Heart right ventricle (tissue), 16 donors: Measurements from ENCODE around the gene IRX4. TPM values are rescaled to one million over a fixed set of nuclear protein-coding genes. Genes with fewer than 3 reads are reported as not detected.

Source experiments
- ATAC-seq, 8 donors: fragments of 200-7000 bp; cut with Tn5 transposase; one replicate each; pipeline ENCODE4 v1.9.1; 2020; ENCODE audit warnings: mild to moderate bottlenecking in 8 of 8, moderate library complexity in 8 of 8, moderate number of reproducible peaks in 1 of 8
- DNase-seq, 2 donors: peaks; one replicate each; pipeline ENCODE4 v3.0.0-alpha.2; 2020
- H3K27ac ChIP-seq, 10 donors: fragments of 200-600 bp; sonication (generic) in 2 of 10; one replicate each; pipeline versions ENCODE4 v1.5.0 to v1.8.0; 2020 to 2022; ENCODE audit warnings: mild to moderate bottlenecking in 3 of 10
- H3K27me3 ChIP-seq, 7 donors: fragments of 200-600 bp; one replicate each; pipeline ENCODE4 v1.8.0; 2021 to 2022; ENCODE audit warnings: mild to moderate bottlenecking in 2 of 7
- H3K36me3 ChIP-seq, 9 donors: fragments of 200-600 bp; sonication (generic) in 1 of 9; one replicate each; pipeline versions ENCODE4 v1.5.0 to v1.8.0; 2020 to 2022; ENCODE audit warnings: mild to moderate bottlenecking in 2 of 9
- H3K4me1 ChIP-seq, 9 donors: fragments of 200-600 bp; sonication (generic) in 1 of 9; one replicate each; pipeline versions ENCODE4 v1.5.0 to v1.8.0; 2020 to 2022; ENCODE audit warnings: mild to moderate bottlenecking in 4 of 9
- H3K4me3 ChIP-seq, 10 donors: fragments of 200-600 bp; sonication (generic) in 2 of 10; one replicate each; pipeline versions ENCODE4 v1.5.0 to v1.8.0; 2020 to 2022; ENCODE audit warnings: mild to moderate bottlenecking in 7 of 10, moderate library complexity in 2 of 10
- H3K9me3 ChIP-seq, 11 donors: fragments of 200-600 bp in 10 of 11; sonication (generic) in 2 of 11; one replicate each; pipeline versions ENCODE4 v1.5.0 to v1.8.0; 2013 to 2022; ENCODE audit warnings: mild to moderate bottlenecking in 2 of 11, control low read depth in 1 of 11, moderate library complexity in 1 of 11
- WGBS, 2 donors: extraction: QIAGEN DNeasy Blood & Tissue Kit; methylation state at CpG; one replicate each; pipeline ENCODE4 v1.1.7; 2013; ENCODE audit warnings: inconsistent platforms in 1 of 2; 5-methylcytosine and 5-hydroxymethylcytosine counted together
- intact Hi-C, 10 donors: fragments of 100-400 bp; cut with DNase I; formaldehyde crosslinking; loops; one replicate each; pipeline versions ENCODE4 v1.11.1 to v1.14.2; 2022
- polyA plus RNA-seq, 2 donors: library from polyadenylated mRNA; stranded (reverse); fragments of 200-250 nt; gene quantifications; one replicate each; pipeline ENCODE4 v1.2.3, GENCODE V29; 2013
- total RNA-seq, 10 donors: library from RNA; stranded (reverse); fragmentation: NEBNext Ultra II Directional in 3 of 10; extraction: Animal tissue kit (Norgen Biotek cat#: 25700) in 3 of 10; gene quantifications; one replicate each; pipeline versions ENCODE4 v1.2.1 to v1.2.4, GENCODE V29; 2021 to 2023
- TF ChIP-seq, protein P1 (sequence below), 9 donors: fragments of 200-600 bp; sonication (generic) in 2 of 9; IDR thresholded peaks; one replicate each; pipeline versions ENCODE4 v1.5.0 to v1.8.0; 2021 to 2022; ENCODE audit warnings: antibody characterized with exemption in 9 of 9, mild to moderate bottlenecking in 5 of 9, moderate library complexity in 1 of 9
- donor health status: Arrhythmogenic right ventricular cardiomyopathy.
- donor health status: ischemic (EF 13 %, LVEDD 7.1; RV severe dilation, severe dysfunction).
- donor health status: healthy with polysubstance abuse.
- donor health status: DM: no; HTN: yes; CAD: no.
- donor health status: DM: no; HTN: no; CAD: no.
- donor health status: ischemic (EF 25% LVEDD 6.9; RV normal size, moderate dysfunction).
- donor health status: ischemic (EF 25% LVEDD 5.7; RV mildly dilated, moderate dysfunction).
- donor health status: healthy.
- donor health status: DM: yes; HTN: yes; CAD: no.
- donor health status: Ischemic cardiomyopathy.
- donor health status: ischemic (EF 35%, LVEDD 5.7; RV mildly dilated, moderate dysfunction).
- donor health status: nonischemic (EF 11% LVEDD 7.7; RV severe dilation, severe dysfunction).
- donor health status: DM: yes; HTN: yes; CAD: no.
- donor health status: PGD.
- donor health status: ischemic (EF 29% LVEDD 5.4; RV normal size, mild dysfunction).
- donor health status: nonischemic (EF 23%, LVEDD 6.1; RV moderate dilation, normal function).

IRX4 gene
- total and polyA plus RNA-seq, 12 donors: 6.1 to 19.1 (median 11.2) TPM

DNA sequence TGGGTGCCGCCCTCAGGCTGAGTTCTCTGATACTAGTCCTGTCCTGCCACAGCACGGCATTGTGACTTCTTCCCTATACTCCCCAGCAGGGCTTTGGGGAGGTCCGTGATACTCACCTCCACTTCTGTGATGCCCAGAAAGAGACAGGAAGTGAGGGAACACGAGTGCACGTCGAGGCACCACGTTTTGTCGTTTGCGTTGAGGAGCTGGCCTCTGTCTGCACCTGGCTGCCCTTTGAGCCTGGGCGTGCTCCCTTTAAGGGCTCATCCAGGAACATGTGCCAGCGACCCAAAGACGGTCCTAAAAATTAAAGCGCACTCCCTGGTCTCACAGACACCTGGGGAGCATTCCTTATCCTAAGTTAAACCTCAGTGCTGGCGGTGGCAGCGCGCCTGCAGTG lies 8.7 kb upstream of the IRX4 start:
- 72 to 75% methylated on average over 16 of the region's 16 CpGs for WGBS, 2 donors
- TF ChIP-seq, protein P1, sequence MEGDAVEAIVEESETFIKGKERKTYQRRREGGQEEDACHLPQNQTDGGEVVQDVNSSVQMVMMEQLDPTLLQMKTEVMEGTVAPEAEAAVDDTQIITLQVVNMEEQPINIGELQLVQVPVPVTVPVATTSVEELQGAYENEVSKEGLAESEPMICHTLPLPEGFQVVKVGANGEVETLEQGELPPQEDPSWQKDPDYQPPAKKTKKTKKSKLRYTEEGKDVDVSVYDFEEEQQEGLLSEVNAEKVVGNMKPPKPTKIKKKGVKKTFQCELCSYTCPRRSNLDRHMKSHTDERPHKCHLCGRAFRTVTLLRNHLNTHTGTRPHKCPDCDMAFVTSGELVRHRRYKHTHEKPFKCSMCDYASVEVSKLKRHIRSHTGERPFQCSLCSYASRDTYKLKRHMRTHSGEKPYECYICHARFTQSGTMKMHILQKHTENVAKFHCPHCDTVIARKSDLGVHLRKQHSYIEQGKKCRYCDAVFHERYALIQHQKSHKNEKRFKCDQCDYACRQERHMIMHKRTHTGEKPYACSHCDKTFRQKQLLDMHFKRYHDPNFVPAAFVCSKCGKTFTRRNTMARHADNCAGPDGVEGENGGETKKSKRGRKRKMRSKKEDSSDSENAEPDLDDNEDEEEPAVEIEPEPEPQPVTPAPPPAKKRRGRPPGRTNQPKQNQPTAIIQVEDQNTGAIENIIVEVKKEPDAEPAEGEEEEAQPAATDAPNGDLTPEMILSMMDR (IDR thresholded peaks at IDR 0.05): no peak
- H3K36me3 ChIP-seq: no peaks in the 10 kb centered on the region
- no peaks in the 10 kb centered on the region for H3K9me3 ChIP-seq
- H3K27me3 ChIP-seq: peaks cover 0 to 66% (median 43%) of the 10 kb centered on the region in 7 donors
- no peak overlapping the region for H3K4me3 ChIP-seq
- H3K27ac ChIP-seq: no peak overlapping the region
- peaks cover 0 to 3% (median 0%) of the 10 kb centered on the region in 9 donors for H3K4me1 ChIP-seq
- ATAC-seq: no peak
- DNase-seq: no peak
- intact Hi-C loops: loop anchor here in 1 of 10 donors (5.0 kb wide), 1 partner anchor 41 kb away; no protein-coding TSS in a partner anchor

- Histone ChIP-seq H3K9me3 (no peaks in the 10 kb centered on the region), H3K4me3 (no peak overlapping the region), H3K36me3 (no peaks in the 10 kb centered on the region), H3K27me3 (peaks cover 0 to 66% (median 47%) of the 10 kb centered on the region in 7 donors), H3K4me1 (peaks cover 0 to 10% (median 0%) of the 10 kb centered on the region in 9 donors), H3K27ac (no peak overlapping the region)
- intact Hi-C loops: loop anchor here in 1 of 10 donors (5.0 kb wide), 1 partner anchor 42 kb away; no protein-coding TSS in a partner anchor
- no peak for DNase-seq
- WGBS, 2 donors: 83% methylated on average over 4 of the region's 4 CpGs
- ATAC-seq: no peak
- TF ChIP-seq, protein P1 (IDR thresholded peaks at IDR 0.05): no peak
Observed at GRCh38 chr5:1890296-1890695, 7.6 kb upstream of the IRX4 start.

- intact Hi-C loops: loop anchor here in 3 of 10 donors (5.0 to 10.0 kb wide), 4 partner anchors 38 to 85 kb away; partner anchors contain the start of gene NDUFS6 (in 3 of the 3)
- 64 to 68% methylated on average over 13 of the region's 13 CpGs for WGBS, 2 donors
- ATAC-seq (no peak), DNase-seq (no peak)
- Histone ChIP-seq H3K9me3 (no peaks in the 10 kb centered on the region), H3K4me1 (peaks cover 0 to 10% (median under 1%) of the 10 kb centered on the region in 9 donors), H3K36me3 (no peaks in the 10 kb centered on the region), H3K27ac (no peak overlapping the region), H3K4me3 (no peak overlapping the region), H3K27me3 (peaks cover 0 to 69% (median 56%) of the 10 kb centered on the region in 7 donors)
- TF ChIP-seq, protein P1 (IDR thresholded peaks at IDR 0.05): no peak
Observed at GRCh38 chr5:1889321-1890065, 6.8 kb upstream of the IRX4 start.

DNA sequence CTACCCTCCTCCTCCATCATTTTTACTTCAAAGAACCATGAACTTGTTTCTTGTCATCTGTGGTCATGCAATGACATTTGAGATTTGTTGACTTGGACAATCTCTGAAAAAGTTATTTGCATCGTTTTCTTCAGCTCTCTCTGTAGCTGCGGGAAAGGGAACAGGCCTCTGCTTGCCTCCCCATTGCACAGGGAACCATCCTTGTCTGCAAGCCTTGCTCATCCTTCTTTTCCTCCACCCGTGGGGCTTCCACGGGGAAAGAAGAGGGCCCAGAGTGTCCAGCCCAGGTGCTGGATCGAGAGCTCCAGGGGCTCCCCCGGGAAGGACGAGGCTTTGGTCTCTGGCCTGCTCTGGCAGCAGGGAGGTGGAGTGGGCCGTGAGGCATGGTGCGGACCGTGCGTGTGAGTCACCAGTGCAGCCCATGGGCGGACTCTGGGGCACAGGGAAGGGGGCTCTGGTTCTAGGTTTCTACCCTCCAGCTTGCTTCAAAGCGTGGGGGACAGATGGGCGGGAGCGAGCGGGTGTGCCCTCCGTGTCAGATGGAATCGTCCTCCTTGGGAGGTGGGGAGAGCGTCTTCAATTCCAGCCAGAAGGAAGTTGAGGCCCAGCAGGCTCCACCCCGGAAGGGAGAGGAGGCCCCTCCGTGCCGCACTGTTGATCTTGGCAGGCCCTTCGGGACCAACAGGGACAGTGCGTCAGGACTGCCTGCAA lies 6.0 kb upstream of the IRX4 start:
- no peak for DNase-seq
- ATAC-seq: no peak

More for the DNA sequence above, 6.0 kb upstream of the IRX4 start:
- Histone ChIP-seq H3K36me3 (no peaks in the 10 kb centered on the region), H3K9me3 (no peaks in the 10 kb centered on the region), H3K27me3 (peaks cover 0 to 76% (median 63%) of the 10 kb centered on the region in 7 donors), H3K4me1 (peaks cover 0 to 15% (median 6%) of the 10 kb centered on the region in 9 donors), H3K4me3 (no peak overlapping the region), H3K27ac (no peak overlapping the region)
- intact Hi-C loops: loop anchor here in 3 of 10 donors (5.0 to 10.0 kb wide), 3 partner anchors 39 to 84 kb away; partner anchors contain the start of gene NDUFS6 (in 3 of the 3)
- WGBS, 2 donors: 72 to 73% methylated on average over 24 of the region's 24 CpGs
- TF ChIP-seq, protein P1 (IDR thresholded peaks at IDR 0.05): no peak
